Keratinocyte (primary cell): ENCODE results near the gene EPHB3. TPM values are rescaled to one million over a fixed set of nuclear protein-coding genes. Genes with fewer than 3 reads are reported as not detected.

ENCODE experiments used
- DNase-seq: peaks from one replicate; pipeline ENCODE4 v3.0.0-alpha.2; 2011; ENCODE audit warnings: low read depth, missing footprints, low spot score
- FAIRE-seq: peaks from 2 replicates; lab custom pipeline; 2011; peaks lifted over from hg19 to GRCh38; lab: Jason Lieb, UNC
- H2AFZ ChIP-seq: 2 replicates; pipeline ENCODE4 v1.6.0; 2012; ENCODE audit warnings: low read length, control low read depth, inconsistent platforms; ENCODE audit not compliant: control insufficient read depth
- H3K27ac ChIP-seq: 2 replicates; pipeline ENCODE4 v1.5.1; 2011; ENCODE audit warnings: low read length; ENCODE audit not compliant: control insufficient read depth, insufficient read depth
- H3K27me3 ChIP-seq: 3 replicates; pipeline ENCODE4 v1.6.0; 2011; ENCODE audit warnings: low read length; ENCODE audit not compliant: control insufficient read depth, insufficient read depth; ENCODE audit errors: extremely low read depth
- H3K36me3 ChIP-seq, 2 experiments: 2 replicates in 1 of 2; 3 replicates in 1 of 2; pipeline ENCODE4 v1.5.1; 2011; ENCODE audit warnings: low read length in 2 of 2, mild to moderate bottlenecking in 1 of 2; ENCODE audit not compliant: control insufficient read depth in 2 of 2, insufficient read depth in 2 of 2; ENCODE audit errors: extremely low read depth in 1 of 2
- H3K4me1 ChIP-seq: 3 replicates; pipeline ENCODE4 v1.5.1; 2011; ENCODE audit warnings: low read length; ENCODE audit not compliant: control insufficient read depth, insufficient read depth; ENCODE audit errors: extremely low read depth
- H3K4me2 ChIP-seq: 3 replicates; pipeline ENCODE4 v1.6.0; 2011; ENCODE audit warnings: low read depth, low read length; ENCODE audit not compliant: control insufficient read depth, insufficient read depth; ENCODE audit errors: extremely low read depth
- H3K4me3 ChIP-seq, 3 experiments: fragments of 200-600 bp in 1 of 3; sonication (generic) in 1 of 3; 2 replicates in 2 of 3; 3 replicates in 1 of 3; pipeline ENCODE4 v1.5.1; 2011 to 2016; ENCODE audit warnings: low read length in 3 of 3, mild to moderate bottlenecking in 3 of 3, control low read depth in 2 of 3, inconsistent platforms in 1 of 3, low read depth in 1 of 3, mixed read lengths in 1 of 3, mixed run types in 1 of 3, moderate library complexity in 1 of 3; ENCODE audit not compliant: control insufficient read depth in 2 of 3, insufficient read depth in 2 of 3; ENCODE audit errors: extremely low read depth in 1 of 3
- H3K79me2 ChIP-seq: 2 replicates; pipeline ENCODE4 v1.6.0; 2012; ENCODE audit warnings: low read length; ENCODE audit not compliant: control insufficient read depth, insufficient read depth
- H3K9ac ChIP-seq: 3 replicates; pipeline ENCODE4 v1.6.0; 2011; ENCODE audit warnings: low read length; ENCODE audit not compliant: control insufficient read depth, insufficient read depth; ENCODE audit errors: extremely low read depth
- H3K9me1 ChIP-seq: 3 replicates; pipeline ENCODE4 v1.6.0; 2011; ENCODE audit warnings: low read length; ENCODE audit not compliant: control insufficient read depth, insufficient read depth; ENCODE audit errors: extremely low read depth
- H3K9me3 ChIP-seq: 2 replicates; pipeline ENCODE4 v1.5.1; 2012; ENCODE audit warnings: low read depth, low read length; ENCODE audit not compliant: control insufficient read depth
- H4K20me1 ChIP-seq: 3 replicates; pipeline ENCODE4 v1.6.0; 2011; ENCODE audit warnings: low read length; ENCODE audit not compliant: control insufficient read depth, insufficient read depth; ENCODE audit errors: extremely low read depth
- EZH2 ChIP-seq: IDR thresholded peaks from one replicate; pipeline ENCODE4 v1.6.1; 2012; ENCODE audit warnings: inconsistent platforms, mild to moderate bottlenecking, low read length, moderate library complexity
- dilution Hi-C: fragments of 300-500 bp; cut with MboI; formaldehyde crosslinking; loops from one replicate; pipeline ENCODE4 v1.7.0; 2020; ENCODE audit warnings: low sequenced_read_pairs; ENCODE audit not compliant: extremely low pct_ligation_motif_present
- polyA plus RNA-seq, 5 experiments: library from polyadenylated mRNA; depleted of rRNA in 3 of 5; stranded (reverse) in 3 of 5; stranded (forward) in 1 of 5; unstranded in 1 of 5; fragments of >200 nt; gene quantifications; 1 replicate in 1 of 5; 2 replicates in 3 of 5; 3 replicates in 1 of 5; pipeline versions ENCODE4 v1.2.1 to v1.2.3, GENCODE V29; 2011 to 2012; ENCODE audit warnings: missing spikeins in 2 of 5, low read depth in 1 of 5, low replicate concordance in 1 of 5
- TF ChIP-seq, protein P1 (sequence below), 3 experiments: IDR thresholded peaks in 1 of 3; conservative IDR thresholded peaks in 1 of 3; optimal IDR thresholded peaks in 1 of 3; 2 replicates in 2 of 3; 3 replicates in 1 of 3; pipeline versions ENCODE3 to v1.5.1; 2011; ENCODE audit warnings: low read length in 3 of 3, mild to moderate bottlenecking in 3 of 3, moderate library complexity in 2 of 3, control low read depth in 1 of 3, inconsistent platforms in 1 of 3; ENCODE audit not compliant: insufficient read depth in 2 of 3; ENCODE audit errors: extremely low read depth in 1 of 3

The EPHB3 gene
- polyA plus RNA-seq, 1 donor (not counting 4 experiments of a cell fraction or from before 2014, with no cell fraction given), result 2.2 TPM

DNA sequence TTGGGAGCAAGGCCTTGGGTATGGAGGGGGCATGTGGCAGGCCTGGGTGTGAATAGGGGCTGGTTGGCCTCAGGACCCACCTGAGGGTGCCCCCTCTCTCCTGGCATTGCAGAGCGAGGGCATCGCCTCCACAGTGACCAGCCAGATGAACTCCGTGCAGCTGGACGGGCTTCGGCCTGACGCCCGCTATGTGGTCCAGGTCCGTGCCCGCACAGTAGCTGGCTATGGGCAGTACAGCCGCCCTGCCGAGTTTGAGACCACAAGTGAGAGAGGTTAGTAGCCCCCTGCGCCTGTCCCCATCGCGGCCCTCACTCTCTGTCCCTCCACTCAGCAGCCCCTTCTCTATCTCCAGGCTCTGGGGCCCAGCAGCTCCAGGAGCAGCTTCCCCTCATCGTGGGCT, 16.0 kb downstream of the EPHB3 start:
- Histone ChIP-seq H3K4me2 (no peak overlapping the region), H3K9me3 (no peaks in the 10 kb centered on the region), H2AFZ (no peak overlapping the region), H3K27me3 (no peaks in the 10 kb centered on the region), H3K4me3 (no peak overlapping the region), H3K9me1 (no peaks in the 10 kb centered on the region), H3K79me2 (no peaks in the 10 kb centered on the region), H3K9ac (no peak overlapping the region), H3K4me1 (peaks cover 13% of the 10 kb centered on the region), H3K36me3 (peaks cover 15 to 58% of the 10 kb centered on the region in 2 experiments), H3K27ac (no peak overlapping the region), H4K20me1 (no peaks in the 10 kb centered on the region)
- dilution Hi-C loops, result no loop called here
- FAIRE-seq (no peak), DNase-seq (no peak)
- TF ChIP-seq, protein P1, sequence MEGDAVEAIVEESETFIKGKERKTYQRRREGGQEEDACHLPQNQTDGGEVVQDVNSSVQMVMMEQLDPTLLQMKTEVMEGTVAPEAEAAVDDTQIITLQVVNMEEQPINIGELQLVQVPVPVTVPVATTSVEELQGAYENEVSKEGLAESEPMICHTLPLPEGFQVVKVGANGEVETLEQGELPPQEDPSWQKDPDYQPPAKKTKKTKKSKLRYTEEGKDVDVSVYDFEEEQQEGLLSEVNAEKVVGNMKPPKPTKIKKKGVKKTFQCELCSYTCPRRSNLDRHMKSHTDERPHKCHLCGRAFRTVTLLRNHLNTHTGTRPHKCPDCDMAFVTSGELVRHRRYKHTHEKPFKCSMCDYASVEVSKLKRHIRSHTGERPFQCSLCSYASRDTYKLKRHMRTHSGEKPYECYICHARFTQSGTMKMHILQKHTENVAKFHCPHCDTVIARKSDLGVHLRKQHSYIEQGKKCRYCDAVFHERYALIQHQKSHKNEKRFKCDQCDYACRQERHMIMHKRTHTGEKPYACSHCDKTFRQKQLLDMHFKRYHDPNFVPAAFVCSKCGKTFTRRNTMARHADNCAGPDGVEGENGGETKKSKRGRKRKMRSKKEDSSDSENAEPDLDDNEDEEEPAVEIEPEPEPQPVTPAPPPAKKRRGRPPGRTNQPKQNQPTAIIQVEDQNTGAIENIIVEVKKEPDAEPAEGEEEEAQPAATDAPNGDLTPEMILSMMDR (optimal IDR thresholded peaks at IDR 0.05 in 1 of 3, IDR thresholded peaks at IDR 0.05 in 1 of 3, conservative IDR thresholded peaks at IDR 0.05 in 1 of 3; ENCODE audit: extremely low read depth in 1 of 3, insufficient read depth in 2 of 3, low read length in 3 of 3), result no peak
- TF ChIP-seq EZH2, result no peak

DNA sequence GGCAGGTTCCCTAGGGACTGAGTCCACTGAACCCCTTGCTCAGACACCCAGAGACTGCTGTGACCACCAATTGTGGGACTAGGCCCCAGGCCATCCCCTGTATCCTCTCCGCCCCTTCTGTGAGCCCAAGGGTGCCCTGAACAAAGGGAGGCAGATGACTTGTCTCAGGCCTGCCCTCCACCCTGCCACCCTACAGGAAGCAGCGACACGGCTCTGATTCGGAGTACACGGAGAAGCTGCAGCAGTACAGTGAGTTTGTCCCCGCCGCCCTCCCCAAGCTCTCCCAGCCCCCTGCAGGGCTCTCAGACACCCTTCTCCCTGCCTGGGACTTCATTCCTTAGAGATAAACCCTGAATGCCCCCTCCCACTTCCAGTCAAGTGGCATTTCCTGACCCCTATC, 16.6 kb downstream of the EPHB3 start:
- H3K79me2 ChIP-seq, result no peaks in the 10 kb centered on the region
- no peaks in the 10 kb centered on the region for H3K27me3 ChIP-seq
- H2AFZ ChIP-seq, result no peak overlapping the region
- no peak overlapping the region for H3K4me3 ChIP-seq
- dilution Hi-C loops, result no loop called here
- DNase-seq (no peak), FAIRE-seq (no peak)
- no peak for TF ChIP-seq EZH2
- TF ChIP-seq, protein P1 (optimal IDR thresholded peaks at IDR 0.05 in 1 of 3, IDR thresholded peaks at IDR 0.05 in 1 of 3, conservative IDR thresholded peaks at IDR 0.05 in 1 of 3; ENCODE audit: extremely low read depth in 1 of 3, insufficient read depth in 2 of 3, low read length in 3 of 3), result no peak
- H3K9ac ChIP-seq, result no peak overlapping the region
- H4K20me1 ChIP-seq, result no peaks in the 10 kb centered on the region
- no peaks in the 10 kb centered on the region for H3K9me1 ChIP-seq
- H3K4me1 ChIP-seq, result peaks cover 19% of the 10 kb centered on the region
- no peaks in the 10 kb centered on the region for H3K9me3 ChIP-seq
- H3K36me3 ChIP-seq, result peaks cover 15 to 53% of the 10 kb centered on the region in 2 experiments
- H3K4me2 ChIP-seq, result no peak overlapping the region
- H3K27ac ChIP-seq, result no peak overlapping the region
